DOHH2 (cell line): ENCODE measurements around the gene WDR87.

Experiments
- H3F3A ChIP-seq: fragments of 200-600 bp; sonication (generic), shearing (Covaris generic); 2 replicates; pipeline ENCODE4 v1.6.0; 2016; ENCODE audit warnings: antibody characterized with exemption, mild to moderate bottlenecking; ENCODE audit not compliant: control insufficient read depth, insufficient read depth
- H3K27ac ChIP-seq: fragments of 200-600 bp; sonication (generic); 2 replicates; pipeline ENCODE4 v1.5.1; 2014; ENCODE audit warnings: low read depth, mild to moderate bottlenecking, low read length, moderate library complexity
- H3K27me3 ChIP-seq: fragments of 200-600 bp; sonication (generic); 2 replicates; pipeline ENCODE4 v1.6.1; 2014; ENCODE audit warnings: mild to moderate bottlenecking, low read length, mixed read lengths; ENCODE audit not compliant: control insufficient read depth
- H3K36me3 ChIP-seq: fragments of 200-600 bp; sonication (generic); 2 replicates; pipeline ENCODE4 v1.6.1; 2014; ENCODE audit warnings: mild to moderate bottlenecking, low read length, moderate library complexity, mixed read lengths; ENCODE audit not compliant: control insufficient read depth
- H3K4me1 ChIP-seq: fragments of 200-600 bp; sonication (generic); 2 replicates; pipeline ENCODE4 v1.6.1; 2014; ENCODE audit warnings: mild to moderate bottlenecking, low read length, mixed read lengths; ENCODE audit not compliant: control insufficient read depth
- H3K4me2 ChIP-seq: fragments of 200-600 bp; sonication (generic); 2 replicates; pipeline ENCODE4 v1.6.0; 2014; ENCODE audit warnings: mild to moderate bottlenecking, low read length, moderate library complexity
- H3K4me3 ChIP-seq: fragments of 200-600 bp; sonication (generic); 2 replicates; pipeline ENCODE4 v1.5.1; 2014; ENCODE audit warnings: mild to moderate bottlenecking, low read length, mixed read lengths
- H3K79me2 ChIP-seq: fragments of 200-600 bp; sonication (generic); 2 replicates; pipeline ENCODE4 v1.6.1; 2014; ENCODE audit warnings: mild to moderate bottlenecking, low read length, mixed read lengths; ENCODE audit not compliant: control insufficient read depth
- H3K9me2 ChIP-seq: fragments of 200-600 bp; sonication (generic); replicated peaks from 2 replicates; pipeline ENCODE4 v1.6.1; 2014; ENCODE audit warnings: mild to moderate bottlenecking, low read length, mixed read lengths; ENCODE audit not compliant: control insufficient read depth
- H3K9me3 ChIP-seq: fragments of 200-600 bp; sonication (generic); 2 replicates; pipeline ENCODE4 v1.6.1; 2014; ENCODE audit warnings: antibody characterized with exemption, low read length, mixed read lengths; ENCODE audit not compliant: control insufficient read depth, insufficient read depth
- H4K20me1 ChIP-seq: fragments of 200-600 bp; sonication (generic); 2 replicates; pipeline ENCODE4 v1.6.0; 2014; ENCODE audit warnings: low read depth, mild to moderate bottlenecking, antibody characterized with exemption, low read length, moderate library complexity; ENCODE audit not compliant: control insufficient read depth, insufficient read depth
- EZH2phosphoT487 ChIP-seq: fragments of 200-600 bp; sonication (generic); IDR thresholded peaks from 2 replicates; pipeline ENCODE4 v1.6.1; 2017; ENCODE audit warnings: borderline replicate concordance, mild to moderate bottlenecking, antibody characterized with exemption, low read length, moderate library complexity, mixed read lengths
- TF ChIP-seq, protein P1 (sequence below): fragments of 200-600 bp; sonication (generic); IDR thresholded peaks from one replicate; pipeline ENCODE4 v1.5.1; 2014; ENCODE audit warnings: antibody characterized with exemption, mild to moderate bottlenecking, low read depth, low read length; ENCODE audit not compliant: poor library complexity, severe bottlenecking

Gene WDR87

DNA sequence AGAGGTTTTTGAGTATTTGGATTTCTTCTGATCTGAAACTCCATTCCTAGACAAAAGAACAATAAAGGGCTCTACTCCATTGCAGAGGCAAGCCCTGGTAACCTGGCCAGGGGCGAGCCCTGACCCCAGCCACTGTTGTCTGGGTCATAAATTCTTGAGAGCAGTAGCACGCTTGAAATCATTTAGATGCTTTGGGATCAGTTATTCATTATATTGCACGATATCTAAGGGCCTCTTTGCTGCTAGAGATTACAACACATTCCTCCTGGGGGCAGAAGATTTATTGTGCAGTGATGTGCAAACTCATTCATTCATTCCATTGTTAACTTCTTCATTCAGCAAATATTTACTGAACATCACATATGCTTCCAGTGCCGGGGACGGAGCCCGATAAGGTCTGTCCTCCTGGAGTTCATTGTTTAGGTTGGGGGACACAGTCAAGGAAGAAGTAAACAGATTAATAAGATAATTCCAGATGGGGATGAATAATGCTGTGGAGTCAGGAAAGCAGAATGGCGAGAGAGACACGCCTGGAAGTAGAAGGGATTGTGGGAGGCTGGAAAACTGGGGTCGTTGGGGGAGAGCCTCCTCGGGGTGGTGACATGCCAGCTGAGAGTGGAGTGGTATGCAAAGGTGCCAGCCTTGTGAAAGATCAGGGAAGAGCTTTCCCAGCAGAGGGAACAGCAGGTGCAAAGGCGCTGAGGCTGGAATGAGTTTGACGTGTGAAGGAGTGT, 35.6 kb upstream of the WDR87 start:
- no peak overlapping the region for H3K4me3 ChIP-seq
- peaks cover 13% of the 10 kb centered on the region for H3K36me3 ChIP-seq
- no peaks in the 10 kb centered on the region for H3F3A ChIP-seq
- no peaks in the 10 kb centered on the region for H3K9me2 ChIP-seq
- no peak overlapping the region for H3K27ac ChIP-seq
- H3K9me3 ChIP-seq = no peaks in the 10 kb centered on the region
- no peak overlapping the region for H3K4me2 ChIP-seq
- peaks cover 11% of the 10 kb centered on the region for H3K4me1 ChIP-seq
- no peak for TF ChIP-seq EZH2phosphoT487
- TF ChIP-seq, protein P1, sequence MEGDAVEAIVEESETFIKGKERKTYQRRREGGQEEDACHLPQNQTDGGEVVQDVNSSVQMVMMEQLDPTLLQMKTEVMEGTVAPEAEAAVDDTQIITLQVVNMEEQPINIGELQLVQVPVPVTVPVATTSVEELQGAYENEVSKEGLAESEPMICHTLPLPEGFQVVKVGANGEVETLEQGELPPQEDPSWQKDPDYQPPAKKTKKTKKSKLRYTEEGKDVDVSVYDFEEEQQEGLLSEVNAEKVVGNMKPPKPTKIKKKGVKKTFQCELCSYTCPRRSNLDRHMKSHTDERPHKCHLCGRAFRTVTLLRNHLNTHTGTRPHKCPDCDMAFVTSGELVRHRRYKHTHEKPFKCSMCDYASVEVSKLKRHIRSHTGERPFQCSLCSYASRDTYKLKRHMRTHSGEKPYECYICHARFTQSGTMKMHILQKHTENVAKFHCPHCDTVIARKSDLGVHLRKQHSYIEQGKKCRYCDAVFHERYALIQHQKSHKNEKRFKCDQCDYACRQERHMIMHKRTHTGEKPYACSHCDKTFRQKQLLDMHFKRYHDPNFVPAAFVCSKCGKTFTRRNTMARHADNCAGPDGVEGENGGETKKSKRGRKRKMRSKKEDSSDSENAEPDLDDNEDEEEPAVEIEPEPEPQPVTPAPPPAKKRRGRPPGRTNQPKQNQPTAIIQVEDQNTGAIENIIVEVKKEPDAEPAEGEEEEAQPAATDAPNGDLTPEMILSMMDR = no peak
- H3K27me3 ChIP-seq = no peaks in the 10 kb centered on the region
- no peaks in the 10 kb centered on the region for H4K20me1 ChIP-seq
- peaks cover 84% of the 10 kb centered on the region for H3K79me2 ChIP-seq

DNA sequence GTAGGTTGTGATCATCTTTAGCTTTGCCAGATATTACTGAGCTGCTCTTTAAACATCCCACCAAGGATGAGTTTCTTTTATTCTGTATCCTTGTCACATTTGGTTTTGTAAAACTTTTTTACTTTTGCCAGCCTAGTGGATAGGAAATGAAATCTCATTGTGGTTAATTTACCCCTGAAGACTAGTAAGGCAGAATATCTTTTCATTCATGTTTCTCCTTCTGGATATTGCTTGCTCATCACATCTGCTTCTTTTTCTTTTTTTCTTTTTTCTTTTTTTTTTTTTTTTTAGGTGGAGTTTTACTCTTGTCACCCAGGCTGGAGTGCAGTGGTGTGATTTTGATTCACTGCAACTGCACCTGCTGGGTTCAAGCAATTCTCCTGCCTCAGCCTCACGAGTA, 32.0 kb upstream of the WDR87 start:
- H3K27ac ChIP-seq = no peak overlapping the region
- peaks cover 87% of the 10 kb centered on the region for H3K79me2 ChIP-seq
- TF ChIP-seq EZH2phosphoT487 = no peak
- TF ChIP-seq, protein P1 = no peak
- H3K4me2 ChIP-seq = no peak overlapping the region
- H3K9me3 ChIP-seq = no peaks in the 10 kb centered on the region
- peaks cover 31% of the 10 kb centered on the region for H3K36me3 ChIP-seq
- no peaks in the 10 kb centered on the region for H3K9me2 ChIP-seq
- peaks cover 33% of the 10 kb centered on the region for H3K4me1 ChIP-seq
- no peaks in the 10 kb centered on the region for H3K27me3 ChIP-seq
- no peak overlapping the region for H3K4me3 ChIP-seq
- H4K20me1 ChIP-seq = no peaks in the 10 kb centered on the region
- 0 out of 2 replicates have a peak, but pooled peaks cover 2% of the 10 kb centered on the region for H3F3A ChIP-seq

DNA sequence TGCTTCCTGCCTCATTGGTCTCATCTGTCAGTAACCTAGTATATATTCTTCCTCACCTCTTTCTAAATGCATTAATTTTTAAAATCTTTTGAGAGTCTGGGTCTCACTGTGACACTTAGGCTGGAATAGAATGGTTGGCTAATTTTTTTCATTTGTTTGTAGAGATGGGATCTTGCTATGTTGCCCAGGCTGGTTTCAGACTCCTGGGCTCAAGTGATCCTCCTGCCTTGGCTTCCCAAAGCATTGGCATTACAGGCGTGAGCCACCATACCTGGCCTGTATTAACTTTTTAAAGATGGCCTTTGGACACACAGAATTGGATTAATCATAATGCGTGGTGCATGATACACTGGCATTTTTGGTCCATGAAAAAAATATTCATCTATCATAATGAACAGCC, 30.5 kb upstream of the WDR87 start:
- TF ChIP-seq EZH2phosphoT487 = no peak
- TF ChIP-seq, protein P1 = no peak
- no peak overlapping the region for H3K4me3 ChIP-seq
- no peaks in the 10 kb centered on the region for H3K9me3 ChIP-seq
- H3F3A ChIP-seq = peaks cover 7% of the 10 kb centered on the region; the same call in 1 of the 2 replicates
- H4K20me1 ChIP-seq = no peaks in the 10 kb centered on the region
- peaks cover 89% of the 10 kb centered on the region for H3K79me2 ChIP-seq
- H3K27me3 ChIP-seq = no peaks in the 10 kb centered on the region
- no peak overlapping the region for H3K4me2 ChIP-seq
- peaks cover 38% of the 10 kb centered on the region for H3K36me3 ChIP-seq
- peaks cover 48% of the 10 kb centered on the region for H3K4me1 ChIP-seq
- no peaks in the 10 kb centered on the region for H3K9me2 ChIP-seq
- no peak overlapping the region for H3K27ac ChIP-seq
